Smooth muscle cell (in vitro differentiated cells): ENCODE measurements around the gene ANAPC1. TPM values are rescaled to one million over a fixed set of nuclear protein-coding genes. Genes with fewer than 3 reads are reported as not detected.
"Not testable (repeated sequence)": the region's sequence is repeated elsewhere in the genome, so short reads cannot be mapped to it uniquely, and the experiment has no call there.

ENCODE experiments used
- DNase-seq: peaks from one replicate; lab custom pipeline; 2025; ENCODE audit not compliant: unreplicated experiment; lab: John Stamatoyannopoulos, UW
- H2AFZ ChIP-seq: fragments of 200-600 bp; sonication (generic); 2 replicates; pipeline ENCODE4 v1.6.0; 2016; ENCODE audit warnings: antibody characterized with exemption, low read depth, mild to moderate bottlenecking
- H3F3A ChIP-seq: fragments of 200-600 bp; sonication (generic); 2 replicates; pipeline ENCODE4 v1.6.0; 2017; ENCODE audit warnings: antibody characterized with exemption, low read depth
- H3K27ac ChIP-seq: fragments of 200-600 bp; sonication (generic); 2 replicates; pipeline ENCODE4 v1.5.1; 2016; ENCODE audit warnings: low read depth, mild to moderate bottlenecking
- H3K27me3 ChIP-seq: fragments of 200-600 bp; sonication (generic); 2 replicates; pipeline ENCODE4 v1.6.1; 2016; ENCODE audit warnings: low read depth, mild to moderate bottlenecking
- H3K36me3 ChIP-seq: fragments of 200-600 bp; sonication (generic); 2 replicates; pipeline ENCODE4 v1.5.1; 2016; ENCODE audit warnings: low read depth
- H3K4me1 ChIP-seq: fragments of 200-600 bp; sonication (generic); 2 replicates; pipeline ENCODE4 v1.5.1; 2016; ENCODE audit warnings: low read depth
- H3K4me2 ChIP-seq: fragments of 200-600 bp; sonication (generic); 2 replicates; pipeline ENCODE4 v1.6.0; 2016; ENCODE audit warnings: mild to moderate bottlenecking
- H3K4me3 ChIP-seq: fragments of 200-600 bp; sonication (generic); 2 replicates; pipeline ENCODE4 v1.5.1; 2016; ENCODE audit warnings: mild to moderate bottlenecking
- H3K79me2 ChIP-seq: fragments of 200-600 bp; sonication (generic); 2 replicates; pipeline ENCODE4 v1.6.0; 2016; ENCODE audit warnings: low read depth, mild to moderate bottlenecking
- H3K9ac ChIP-seq: fragments of 200-600 bp; sonication (generic); 2 replicates; pipeline ENCODE4 v1.6.0; 2016; ENCODE audit warnings: low read depth
- H3K9me3 ChIP-seq: fragments of 200-600 bp; sonication (generic); replicated peaks from 2 replicates; pipeline ENCODE4 v1.5.1; 2016; ENCODE audit warnings: low read depth
- H4K20me1 ChIP-seq: fragments of 200-600 bp; sonication (generic); 2 replicates; pipeline ENCODE4 v1.6.0; 2016; ENCODE audit warnings: low read depth
- WGBS: methylation state at CpG from one replicate; pipeline ENCODE4 v1.1.7; 2016; ENCODE audit warnings: low lambda C conversion rate; 5-methylcytosine and 5-hydroxymethylcytosine counted together
- polyA plus RNA-seq: library from polyadenylated mRNA; unstranded; fragments of >200 nt; fragmentation: Nextera tagmentation; extraction: Ambion mirVana; gene quantifications from 2 replicates; pipeline ENCODE4 v1.2.1, GENCODE V29; 2016
- total RNA-seq: library from RNA; depleted of rRNA; stranded (reverse); fragments of >200 nt; gene quantifications from 2 replicates; pipeline ENCODE4 v1.2.3, GENCODE V29; 2014
- TF ChIP-seq, protein P1 (sequence below): fragments of 200-600 bp; sonication (generic); IDR thresholded peaks from 2 replicates; pipeline ENCODE4 v1.5.1; 2017; ENCODE audit warnings: borderline replicate concordance, mild to moderate bottlenecking, antibody characterized with exemption; ENCODE audit not compliant: insufficient read depth, poor library complexity, severe bottlenecking

ANAPC1 gene
- total and polyA plus RNA-seq, 2 experiments from 2014 or later, result 8.4 to 39.7 TPM

DNA sequence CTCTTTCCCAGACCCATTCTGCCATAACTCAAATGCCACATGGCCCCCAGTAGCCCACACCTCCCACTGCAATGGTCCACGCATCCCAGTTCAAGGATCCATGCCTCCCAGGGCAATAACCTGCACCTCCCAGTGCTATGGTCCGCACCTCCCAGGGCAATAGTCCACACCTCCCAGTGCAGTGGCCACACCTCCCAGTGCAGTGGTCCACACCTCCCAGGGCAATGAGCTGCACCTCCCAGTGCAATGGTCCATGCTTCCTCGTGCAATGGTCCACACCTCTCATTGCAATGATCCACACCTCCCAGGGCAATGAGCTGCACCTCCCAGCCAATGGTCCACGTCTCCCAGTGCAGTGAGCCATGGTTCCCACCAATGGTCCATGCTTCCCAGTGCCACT, 135.6 kb downstream of the ANAPC1 start:
- not testable (repeated sequence) for DNase-seq, H3K9me3 ChIP-seq, H3K27me3 ChIP-seq

DNA sequence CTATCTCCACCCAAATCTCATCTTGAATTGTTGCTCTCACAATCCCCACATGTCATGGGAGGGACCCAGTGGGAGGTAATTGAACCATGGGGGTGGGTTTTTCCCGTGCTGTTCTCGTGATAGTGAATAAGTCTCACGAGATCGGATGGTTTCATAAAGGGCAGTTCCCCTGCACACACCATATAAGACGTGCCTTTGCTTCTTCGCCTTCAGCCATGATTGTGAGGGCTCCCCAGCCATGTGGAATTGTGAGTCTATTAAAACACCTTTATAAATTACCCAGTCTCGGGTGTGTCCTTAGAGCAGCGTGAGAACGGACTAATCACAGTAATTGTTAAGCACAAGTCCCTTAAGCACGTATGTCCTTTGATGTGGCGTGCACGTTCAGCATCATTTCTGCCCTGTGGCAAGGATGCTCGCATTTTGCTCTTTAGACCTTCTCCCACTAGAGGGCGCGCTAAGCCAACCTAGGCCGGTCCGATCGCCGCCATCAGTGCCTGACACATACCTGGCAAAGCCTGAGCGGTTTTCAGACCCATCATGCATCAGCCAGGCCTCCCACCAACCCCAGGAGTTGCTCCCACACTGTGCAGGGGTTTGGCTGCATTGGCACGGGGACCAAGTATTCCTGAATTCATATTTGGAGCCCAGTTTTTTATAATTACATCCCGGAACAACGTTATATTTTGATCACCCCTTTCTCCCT, 136.4 kb downstream of the ANAPC1 start:
- not testable (repeated sequence) for H3K27me3 ChIP-seq, H3K9ac ChIP-seq, H3K4me2 ChIP-seq, H3K9me3 ChIP-seq, H3F3A ChIP-seq, H3K4me3 ChIP-seq, H3K4me1 ChIP-seq, H4K20me1 ChIP-seq, H3K27ac ChIP-seq, H3K79me2 ChIP-seq, DNase-seq, H2AFZ ChIP-seq, H3K36me3 ChIP-seq
- WGBS, result 23% methylated on average over 22 of the region's 23 CpGs
- TF ChIP-seq, protein P1, sequence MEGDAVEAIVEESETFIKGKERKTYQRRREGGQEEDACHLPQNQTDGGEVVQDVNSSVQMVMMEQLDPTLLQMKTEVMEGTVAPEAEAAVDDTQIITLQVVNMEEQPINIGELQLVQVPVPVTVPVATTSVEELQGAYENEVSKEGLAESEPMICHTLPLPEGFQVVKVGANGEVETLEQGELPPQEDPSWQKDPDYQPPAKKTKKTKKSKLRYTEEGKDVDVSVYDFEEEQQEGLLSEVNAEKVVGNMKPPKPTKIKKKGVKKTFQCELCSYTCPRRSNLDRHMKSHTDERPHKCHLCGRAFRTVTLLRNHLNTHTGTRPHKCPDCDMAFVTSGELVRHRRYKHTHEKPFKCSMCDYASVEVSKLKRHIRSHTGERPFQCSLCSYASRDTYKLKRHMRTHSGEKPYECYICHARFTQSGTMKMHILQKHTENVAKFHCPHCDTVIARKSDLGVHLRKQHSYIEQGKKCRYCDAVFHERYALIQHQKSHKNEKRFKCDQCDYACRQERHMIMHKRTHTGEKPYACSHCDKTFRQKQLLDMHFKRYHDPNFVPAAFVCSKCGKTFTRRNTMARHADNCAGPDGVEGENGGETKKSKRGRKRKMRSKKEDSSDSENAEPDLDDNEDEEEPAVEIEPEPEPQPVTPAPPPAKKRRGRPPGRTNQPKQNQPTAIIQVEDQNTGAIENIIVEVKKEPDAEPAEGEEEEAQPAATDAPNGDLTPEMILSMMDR, result peak; percentile 59

More for the DNA sequence above, 135.6 kb downstream of the ANAPC1 start:
- not testable (repeated sequence) for H3K9ac ChIP-seq, H3K4me3 ChIP-seq, H3K36me3 ChIP-seq, H3K79me2 ChIP-seq, H3K27ac ChIP-seq, H3K4me1 ChIP-seq, H4K20me1 ChIP-seq, H2AFZ ChIP-seq, H3K4me2 ChIP-seq, H3F3A ChIP-seq
- WGBS, result 94% methylated on average over 2 of the region's 4 CpGs

DNA sequence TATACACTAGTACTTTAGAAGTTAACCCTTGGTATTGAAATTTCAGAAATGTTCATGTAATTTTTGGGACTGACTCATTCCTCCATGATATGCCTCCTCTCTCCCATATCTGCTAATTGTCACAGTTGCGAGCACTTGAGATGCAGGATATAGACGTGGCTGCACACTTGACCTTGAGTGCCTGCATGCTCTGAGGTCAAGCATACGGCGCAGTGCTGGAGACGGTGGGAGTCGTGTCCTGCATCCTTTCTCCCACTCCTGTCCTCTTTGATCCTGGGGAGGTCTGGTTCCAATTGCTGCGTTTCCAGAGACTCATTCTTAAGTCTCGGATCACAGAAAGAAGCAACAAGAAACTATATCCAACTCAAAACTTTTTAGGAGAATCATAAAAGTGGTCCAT, 139.2 kb downstream of the ANAPC1 start:
- not testable (repeated sequence) for H3K4me2 ChIP-seq, H3K36me3 ChIP-seq, H3K4me3 ChIP-seq, H4K20me1 ChIP-seq, DNase-seq, H3K79me2 ChIP-seq, H3K9me3 ChIP-seq, H3K27ac ChIP-seq, H3F3A ChIP-seq, H3K9ac ChIP-seq, H3K4me1 ChIP-seq, H2AFZ ChIP-seq, H3K27me3 ChIP-seq
- WGBS, result 79% methylated on average over 8 of the region's 8 CpGs

DNA sequence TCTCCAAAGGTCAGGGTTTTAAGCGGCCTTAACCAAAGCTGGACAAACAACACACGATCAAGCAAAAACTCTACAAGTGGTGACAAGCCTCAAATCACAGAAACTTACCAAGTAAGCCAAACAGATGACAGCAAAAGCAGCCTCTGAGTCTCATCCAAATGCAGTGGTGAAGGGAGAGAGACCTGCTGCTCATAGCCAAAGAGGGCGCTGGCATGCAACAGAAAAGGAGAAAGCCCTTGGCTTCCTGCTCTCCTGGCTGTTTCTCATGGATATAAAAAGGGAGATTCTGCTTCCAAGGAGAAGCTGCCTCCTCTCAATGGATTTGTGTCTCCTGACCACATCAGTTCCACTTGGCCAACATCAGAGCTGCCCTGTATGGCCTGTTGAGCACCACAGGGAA, 142.5 kb downstream of the ANAPC1 start:
- not testable (repeated sequence) for H3K4me2 ChIP-seq
- WGBS, result 77% methylated on average over 2 of the region's 3 CpGs

DNA sequence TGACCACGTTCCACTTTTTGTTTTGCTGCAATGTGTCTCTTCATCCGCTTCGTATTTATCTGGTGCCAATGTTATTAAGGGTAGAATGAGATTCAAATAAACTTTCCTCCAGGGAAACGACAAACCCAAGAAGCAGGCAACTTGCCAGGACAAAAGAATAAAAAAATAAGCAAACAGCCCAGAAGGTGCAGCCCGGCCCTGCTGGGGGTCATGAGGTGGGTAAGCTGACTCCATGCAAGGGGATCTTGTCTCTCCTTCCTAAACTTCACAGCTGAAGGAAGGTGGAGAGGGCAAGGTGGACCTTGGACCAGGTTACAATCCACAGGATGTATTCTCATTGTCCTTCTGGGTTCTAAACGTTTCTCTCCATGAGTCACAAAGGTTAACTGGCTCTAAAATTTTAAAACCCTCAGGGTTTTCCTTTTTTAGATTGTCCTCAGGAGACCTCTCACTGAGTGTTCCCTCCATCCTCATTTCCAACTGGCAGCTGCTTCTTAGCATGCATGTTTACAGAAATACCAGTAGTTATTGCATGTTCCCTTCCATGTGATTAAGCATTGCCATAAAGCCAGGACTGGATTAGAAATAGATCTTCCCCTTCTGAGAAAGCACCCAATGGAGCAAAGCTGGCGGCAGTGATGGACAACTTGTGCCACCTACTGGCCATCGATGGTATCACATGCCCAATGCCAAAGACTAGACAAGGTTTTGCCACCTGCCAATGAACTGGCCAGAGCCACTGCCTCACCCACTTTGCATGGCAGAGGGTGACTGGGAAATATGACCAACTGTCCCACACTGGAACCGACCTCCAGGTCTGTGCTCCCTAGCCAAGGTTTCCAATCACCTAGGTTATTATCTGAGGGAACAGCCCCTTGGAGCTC, 147.9 kb downstream of the ANAPC1 start:
- TF ChIP-seq, protein P1, result peak; percentile 34
- not testable (repeated sequence) for H3K9ac ChIP-seq, H3K4me2 ChIP-seq, H3K36me3 ChIP-seq, H3K4me1 ChIP-seq, H3K27me3 ChIP-seq, H3K4me3 ChIP-seq, DNase-seq, H3F3A ChIP-seq, H3K9me3 ChIP-seq, H3K27ac ChIP-seq, H4K20me1 ChIP-seq, H3K79me2 ChIP-seq, H2AFZ ChIP-seq
- WGBS, result 56% methylated on average over 7 of the region's 9 CpGs

More for the DNA sequence above, 142.5 kb downstream of the ANAPC1 start:
- H4K20me1 ChIP-seq, H3K9me3 ChIP-seq, H3K4me3 ChIP-seq, H3K36me3 ChIP-seq, DNase-seq, H3K27me3 ChIP-seq, H3K9ac ChIP-seq, H3K27ac ChIP-seq, H2AFZ ChIP-seq, H3K4me1 ChIP-seq, H3K79me2 ChIP-seq, H3F3A ChIP-seq: not testable (repeated sequence)

DNA sequence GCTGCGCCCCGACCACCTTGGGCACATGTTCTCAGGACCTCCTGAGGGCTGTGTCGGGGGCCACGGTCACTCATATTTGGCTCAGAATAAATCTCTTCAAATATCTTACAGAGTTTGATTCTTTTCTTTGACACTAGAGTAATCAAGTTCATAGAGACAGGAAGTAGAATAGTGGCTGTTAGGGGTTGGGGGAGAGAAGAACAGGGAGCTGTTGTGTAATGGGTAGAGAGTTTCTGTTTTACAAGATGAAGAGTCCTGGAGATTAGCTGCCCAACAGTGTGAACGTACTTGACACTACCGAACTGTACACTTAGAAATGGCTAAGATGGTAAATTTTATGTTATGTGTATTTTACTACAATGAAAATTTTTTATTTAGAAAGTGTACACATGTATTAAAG, 148.6 kb downstream of the ANAPC1 start:
- 92% methylated on average over 4 of the region's 6 CpGs for WGBS
- not testable (repeated sequence) for H3K9me3 ChIP-seq, H3K4me1 ChIP-seq, H4K20me1 ChIP-seq, H3K4me2 ChIP-seq, H3K27me3 ChIP-seq, H3K36me3 ChIP-seq, H3K9ac ChIP-seq, H3K27ac ChIP-seq, H3K4me3 ChIP-seq, DNase-seq, H3K79me2 ChIP-seq, H3F3A ChIP-seq, H2AFZ ChIP-seq
